Measurements from ENCODE around the gene SUPT20H. TPM values are rescaled to one million over a fixed set of nuclear protein-coding genes. Genes with fewer than 3 reads are reported as not detected.

SUPT20H gene
- total RNA-seq, 2 donors from 2014 or later, result 32.2 to 57.3 TPM

DNA sequence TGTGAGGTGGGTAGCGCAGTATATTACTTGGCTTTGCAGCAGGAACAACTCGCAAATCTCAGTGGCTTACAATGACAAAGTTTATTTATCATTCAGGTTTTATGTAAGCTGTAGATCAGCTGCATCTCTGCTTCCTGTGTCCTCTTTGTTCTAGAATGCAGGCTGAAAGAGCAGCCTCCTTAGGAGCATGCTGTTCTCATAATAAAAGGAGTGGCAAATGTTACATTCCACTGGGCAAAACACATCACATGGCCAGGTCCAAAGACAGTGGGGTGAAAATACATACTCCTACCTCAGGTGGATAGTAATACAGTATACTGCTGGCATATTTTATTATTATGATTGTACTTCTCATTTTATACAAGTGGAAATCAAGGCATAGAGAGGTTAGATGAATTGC lies 47.2 kb upstream of the SUPT20H start:
- 9% methylated on average over 2 of the region's 2 CpGs for WGBS
- Histone ChIP-seq H3K27ac (no peak overlapping the region), H3K27me3 (replicated peaks; ENCODE audit: insufficient read depth) (no peaks in the 10 kb centered on the region), H3K9me3 (no peaks in the 10 kb centered on the region), H3K4me1 (replicated peaks) (no peaks in the 10 kb centered on the region), H3K4me3 (no peak overlapping the region), H3K36me3 (no peaks in the 10 kb centered on the region)
- intact Hi-C loops (cut with DNase I), result no loop called here
- TF ChIP-seq POLR2A (IDR thresholded peaks at IDR 0.05) (no peak), POLR2AphosphoS5 (IDR thresholded peaks at IDR 0.05) (peak; percentile 47)
- TF ChIP-seq, protein P1, sequence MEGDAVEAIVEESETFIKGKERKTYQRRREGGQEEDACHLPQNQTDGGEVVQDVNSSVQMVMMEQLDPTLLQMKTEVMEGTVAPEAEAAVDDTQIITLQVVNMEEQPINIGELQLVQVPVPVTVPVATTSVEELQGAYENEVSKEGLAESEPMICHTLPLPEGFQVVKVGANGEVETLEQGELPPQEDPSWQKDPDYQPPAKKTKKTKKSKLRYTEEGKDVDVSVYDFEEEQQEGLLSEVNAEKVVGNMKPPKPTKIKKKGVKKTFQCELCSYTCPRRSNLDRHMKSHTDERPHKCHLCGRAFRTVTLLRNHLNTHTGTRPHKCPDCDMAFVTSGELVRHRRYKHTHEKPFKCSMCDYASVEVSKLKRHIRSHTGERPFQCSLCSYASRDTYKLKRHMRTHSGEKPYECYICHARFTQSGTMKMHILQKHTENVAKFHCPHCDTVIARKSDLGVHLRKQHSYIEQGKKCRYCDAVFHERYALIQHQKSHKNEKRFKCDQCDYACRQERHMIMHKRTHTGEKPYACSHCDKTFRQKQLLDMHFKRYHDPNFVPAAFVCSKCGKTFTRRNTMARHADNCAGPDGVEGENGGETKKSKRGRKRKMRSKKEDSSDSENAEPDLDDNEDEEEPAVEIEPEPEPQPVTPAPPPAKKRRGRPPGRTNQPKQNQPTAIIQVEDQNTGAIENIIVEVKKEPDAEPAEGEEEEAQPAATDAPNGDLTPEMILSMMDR (IDR thresholded peaks at IDR 0.05), result no peak
- DNase-seq (ENCODE audit: low spot score), result no peak

DNA sequence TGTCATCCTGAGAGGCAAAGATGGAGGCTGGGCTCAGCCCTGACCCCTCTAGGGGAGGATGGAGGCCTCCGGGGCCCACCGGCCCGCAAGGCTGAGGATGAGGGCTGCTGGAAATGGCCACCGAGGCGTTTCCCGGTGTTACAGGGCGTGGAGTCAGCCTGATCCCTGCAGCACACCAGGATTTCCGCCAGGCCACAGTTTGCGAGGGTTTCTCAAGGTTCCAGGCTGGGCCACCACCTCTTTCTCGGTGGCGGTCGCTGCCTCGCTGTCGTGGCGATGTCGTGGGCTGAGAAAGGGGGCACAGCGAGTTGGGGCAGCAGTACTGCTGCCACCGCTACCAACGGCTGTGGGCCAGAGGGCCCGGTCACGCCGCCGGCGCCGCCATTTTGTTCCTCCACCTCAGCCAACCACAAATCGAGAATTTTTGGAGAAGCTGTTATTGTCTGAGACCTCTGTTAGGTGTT lies 45.8 kb upstream of the SUPT20H start, which contains the start of gene CSNK1A1L:
CSNK1A1L (minus strand) TSS at position 414 of the 464 bp plus-strand sequence; CDS start at position 6, 408 bp downstream.
- H3K9me3 ChIP-seq, result no peaks in the 10 kb centered on the region
- no peak within 1 kb of the TSS for H3K4me3 ChIP-seq
- no peak for TF ChIP-seq POLR2A (IDR thresholded peaks at IDR 0.05)
- H3K27me3 ChIP-seq (replicated peaks; ENCODE audit: insufficient read depth), result no peaks in the 10 kb centered on the region
- H3K27ac ChIP-seq, result no peak within 1 kb of the TSS
- intact Hi-C loops (cut with DNase I), result no loop called here
- 97% methylated on average over 26 of the region's 26 CpGs for WGBS
- H3K36me3 ChIP-seq, result no peaks in the 10 kb centered on the region
- DNase-seq (ENCODE audit: low spot score), result no peak
- no peaks in the 10 kb centered on the region for H3K4me1 ChIP-seq (replicated peaks)

DNA sequence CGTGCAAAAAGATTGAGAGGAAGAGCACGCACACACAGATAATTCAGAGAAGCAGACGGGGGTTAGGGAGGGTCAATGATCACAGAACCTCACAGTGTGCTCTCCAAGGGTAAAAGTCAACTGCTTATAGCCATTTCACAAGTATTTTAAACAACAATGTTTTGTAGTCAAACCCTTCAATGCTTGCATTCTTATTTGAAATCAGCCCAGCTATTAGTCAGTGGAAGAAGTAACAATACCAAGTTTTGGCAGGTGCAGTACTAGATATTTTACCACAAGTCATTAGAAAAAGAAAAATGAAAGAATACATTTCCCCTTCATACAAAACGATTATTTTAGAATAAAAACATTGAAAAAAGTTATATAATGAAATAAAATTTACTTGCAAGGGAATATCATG lies 43.4 kb upstream of the SUPT20H start:
- H3K4me1 ChIP-seq (replicated peaks), result no peaks in the 10 kb centered on the region
- 77% methylated on average over 4 of the region's 4 CpGs for WGBS
- TF ChIP-seq, protein P1 (IDR thresholded peaks at IDR 0.05), result no peak
- TF ChIP-seq POLR2A (IDR thresholded peaks at IDR 0.05) (no peak), POLR2AphosphoS5 (IDR thresholded peaks at IDR 0.05) (no peak)
- no peaks in the 10 kb centered on the region for H3K9me3 ChIP-seq
- H3K27me3 ChIP-seq (replicated peaks; ENCODE audit: insufficient read depth), result no peaks in the 10 kb centered on the region
- intact Hi-C loops (cut with DNase I), result no loop called here
- no peak overlapping the region for H3K4me3 ChIP-seq
- no peak for DNase-seq (ENCODE audit: low spot score)
- H3K27ac ChIP-seq, result no peak overlapping the region
- no peaks in the 10 kb centered on the region for H3K36me3 ChIP-seq

DNA sequence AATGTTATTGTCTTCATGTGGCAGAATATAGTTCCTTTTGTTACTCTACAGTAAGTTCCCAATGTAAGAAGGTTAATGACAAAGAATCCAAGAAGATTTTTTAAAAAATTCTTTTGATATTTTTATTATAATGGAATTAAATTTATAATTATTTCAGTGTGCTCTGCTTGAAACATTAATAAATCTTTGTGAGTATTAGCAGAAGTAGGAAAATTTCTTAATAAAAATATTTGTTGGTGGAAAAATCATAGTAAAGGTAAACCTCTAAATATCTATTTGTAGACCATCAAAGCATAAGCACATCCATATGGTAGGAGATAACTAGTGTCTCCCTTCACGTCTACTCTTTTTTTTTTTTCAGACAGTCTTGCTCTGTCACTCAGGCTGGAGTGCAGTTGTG lies 41.7 kb upstream of the SUPT20H start:
- no peaks in the 10 kb centered on the region for H3K27me3 ChIP-seq (replicated peaks; ENCODE audit: insufficient read depth)
- DNase-seq (ENCODE audit: low spot score), result no peak
- TF ChIP-seq POLR2A (IDR thresholded peaks at IDR 0.05) (no peak), POLR2AphosphoS5 (IDR thresholded peaks at IDR 0.05) (no peak)
- TF ChIP-seq, protein P1 (IDR thresholded peaks at IDR 0.05), result no peak
- H3K4me3 ChIP-seq, result no peak overlapping the region
- no peaks in the 10 kb centered on the region for H3K36me3 ChIP-seq
- no peaks in the 10 kb centered on the region for H3K9me3 ChIP-seq
- intact Hi-C loops (cut with DNase I), result no loop called here
- no peak overlapping the region for H3K27ac ChIP-seq
- 40% methylated on average over 1 of the region's 1 CpG for WGBS
- no peaks in the 10 kb centered on the region for H3K4me1 ChIP-seq (replicated peaks)

DNA sequence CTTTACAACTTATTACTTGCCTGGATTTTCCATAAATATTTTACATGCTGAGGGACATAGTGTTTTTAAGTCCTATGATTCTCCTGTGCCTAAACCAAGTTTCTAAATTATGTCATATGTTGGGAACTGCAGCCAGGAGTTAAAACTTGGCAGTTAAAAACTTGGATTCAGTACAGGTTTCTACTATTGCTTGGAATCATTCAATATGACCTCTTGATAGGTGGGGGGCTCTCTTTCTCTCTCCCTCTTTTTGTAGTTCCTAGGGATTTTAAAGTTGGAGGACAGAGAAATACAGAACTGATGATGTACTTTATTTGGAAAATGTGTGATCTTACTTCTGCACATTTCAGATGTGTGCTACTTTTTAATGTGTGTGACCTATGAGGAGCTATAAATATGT lies 41.2 kb upstream of the SUPT20H start:
- intact Hi-C loops (cut with DNase I), result no loop called here
- Histone ChIP-seq H3K36me3 (no peaks in the 10 kb centered on the region), H3K4me1 (replicated peaks) (no peaks in the 10 kb centered on the region), H3K27me3 (replicated peaks; ENCODE audit: insufficient read depth) (no peaks in the 10 kb centered on the region), H3K4me3 (no peak overlapping the region), H3K9me3 (no peaks in the 10 kb centered on the region), H3K27ac (no peak overlapping the region)
- TF ChIP-seq POLR2A (IDR thresholded peaks at IDR 0.05), result no peak
- TF ChIP-seq, protein P1 (IDR thresholded peaks at IDR 0.05), result no peak
- TF ChIP-seq POLR2AphosphoS5 (IDR thresholded peaks at IDR 0.05), result no peak
- DNase-seq (ENCODE audit: low spot score), result no peak

All from prostate gland (tissue), 2 donors.